Ovary (tissue), 3 donors: ENCODE results near the gene CCSER2.
"Not testable (repeated sequence)": the region's sequence is repeated elsewhere in the genome, so short reads cannot be mapped to it uniquely, and the experiment has no call there.

Source experiments
- CTCF ChIP-seq, 3 donors: fragments of 450-650 bp in 2 of 3; fragments of 200-600 bp in 1 of 3; IDR thresholded peaks; one replicate each; pipeline versions ENCODE4 v1.5.1 to v1.8.0; 2016 to 2022; ENCODE audit warnings: antibody characterized with exemption in 3 of 3, mild to moderate bottlenecking in 1 of 3
- EP300 ChIP-seq: sonication (generic); formaldehyde crosslinking; IDR thresholded peaks from one replicate; pipeline ENCODE4 v1.6.1; 2017; ENCODE audit warnings: antibody characterized with exemption
- POLR2A ChIP-seq: fragments of 450-650 bp; IDR thresholded peaks from one replicate; pipeline ENCODE4 v1.6.1; 2017; ENCODE audit warnings: antibody characterized with exemption, mild to moderate bottlenecking, moderate library complexity
- donor health status: DM: no; HTN: no; CAD: no.

DNA sequence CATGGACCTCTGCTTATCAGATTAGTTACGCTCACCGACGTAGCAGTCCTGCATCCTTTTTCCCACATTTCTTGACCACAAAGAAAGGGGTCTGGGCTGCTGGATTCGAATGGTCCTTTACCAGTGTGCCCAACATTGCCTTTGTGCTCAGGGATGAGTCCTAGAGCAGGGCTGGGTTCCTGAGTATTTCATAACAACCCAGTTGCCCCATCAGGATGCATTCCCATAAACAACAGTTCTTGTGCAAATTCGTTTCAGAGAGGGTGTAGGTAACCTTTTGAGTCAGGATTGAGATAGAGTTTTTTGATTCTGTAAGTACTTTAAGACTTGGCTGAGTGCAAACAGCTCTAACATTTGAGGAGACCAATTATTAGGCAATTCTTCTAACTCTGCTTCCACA, 200.1 kb downstream of the CCSER2 start:
- TF ChIP-seq POLR2A; CTCF (IDR thresholded peaks at IDR 0.05); EP300: not testable (repeated sequence)
